CD4-positive, alpha-beta T cell (primary cell): Measurements from ENCODE around the gene TRIM44. TPM values are rescaled to one million over a fixed set of nuclear protein-coding genes. Genes with fewer than 3 reads are reported as not detected.

ENCODE experiments used
- ATAC-seq: fragments of 200-7000 bp; cut with Tn5 transposase; one replicate; pipeline ENCODE4 v1.10.0; 2022; ENCODE audit warnings: mild to moderate bottlenecking; ENCODE audit not compliant: poor library complexity
- CTCF ChIA-PET: fragments of 350-600 bp; sonication (Branson Sonifier 250); formaldehyde crosslinking; loops from one replicate; lab custom pipeline; 2021; ENCODE audit warnings: antibody characterized with exemption, inconsistent platforms; lab: Charles Lee
- POLR2A ChIA-PET: fragments of 350-600 bp; sonication (Branson Sonifier 250); formaldehyde crosslinking; loops from one replicate; lab custom pipeline; 2021; ENCODE audit warnings: antibody characterized with exemption, inconsistent platforms; lab: Charles Lee
- DNase-seq, 14 experiments: peaks; one replicate each; pipeline ENCODE4 v3.0.0-alpha.2; 2013 to 2020; ENCODE audit warnings: mixed read lengths in 2 of 14
- H3K27ac ChIP-seq, 2 donors: one replicate each; pipeline versions ENCODE4 v1.5.1 to v1.7.0; 2013; ENCODE audit warnings: low read length in 2 of 2, low read depth in 1 of 2, mild to moderate bottlenecking in 1 of 2
- H3K27me3 ChIP-seq, 2 experiments: 1 replicate in 1 of 2; 2 replicates in 1 of 2; pipeline versions ENCODE4 v1.6.1 to v1.7.0; 2013; ENCODE audit warnings: low read length in 2 of 2, control low read depth in 1 of 2, mild to moderate bottlenecking in 1 of 2, moderate library complexity in 1 of 2; ENCODE audit not compliant: insufficient read depth in 2 of 2, control insufficient read depth in 1 of 2
- H3K36me3 ChIP-seq: one replicate; pipeline ENCODE4 v1.6.1; 2013; ENCODE audit warnings: low read length, control low read depth; ENCODE audit not compliant: insufficient read depth
- H3K4me1 ChIP-seq: one replicate; pipeline ENCODE4 v1.6.1; 2013; ENCODE audit warnings: low read length, control low read depth; ENCODE audit not compliant: insufficient read depth
- H3K4me3 ChIP-seq: one replicate; pipeline ENCODE4 v1.5.1; 2013; ENCODE audit warnings: mild to moderate bottlenecking, low read length, moderate library complexity
- H3K9me3 ChIP-seq, 2 experiments: 1 replicate in 1 of 2; 2 replicates in 1 of 2; pipeline versions ENCODE4 v1.6.1 to v1.7.0; 2013; ENCODE audit warnings: low read length in 2 of 2, mild to moderate bottlenecking in 2 of 2, control low read depth in 1 of 2, moderate library complexity in 1 of 2; ENCODE audit not compliant: control insufficient read depth in 1 of 2, insufficient read depth in 1 of 2
- H3K27ac Mint-ChIP-seq: one replicate; pipeline ENCODE4 v1.8.0; 2020; ENCODE audit warnings: mixed read lengths
- H3K27me3 Mint-ChIP-seq: one replicate; pipeline ENCODE4 v1.8.0; 2021; ENCODE audit warnings: mixed read lengths
- H3K36me3 Mint-ChIP-seq: one replicate; pipeline ENCODE4 v1.8.0; 2021; ENCODE audit warnings: low read depth, mixed read lengths
- H3K4me1 Mint-ChIP-seq: one replicate; pipeline ENCODE4 v1.8.0; 2021; ENCODE audit warnings: low read depth, mixed read lengths
- H3K4me3 Mint-ChIP-seq: one replicate; pipeline ENCODE4 v1.8.0; 2020; ENCODE audit warnings: mild to moderate bottlenecking, mixed read lengths
- H3K9me3 Mint-ChIP-seq: one replicate; pipeline ENCODE4 v1.8.0; 2020; ENCODE audit warnings: mixed read lengths
- intact Hi-C, 2 experiments: fragments of 100-400 bp; cut with DNase I in 1 of 2; cut with micrococcal nuclease in 1 of 2; formaldehyde crosslinking; loops; one replicate each; pipeline versions ENCODE4 v1.15.1 to v1.9.0; 2023 to 2025; cut with DNase I, micrococcal nuclease
- total RNA-seq, 174 experiments: library from RNA in 2 of 174; stranded (reverse) in 2 of 174; gene quantifications; one replicate each; pipeline ENCODE4 v1.2.3 and lab custom pipeline; 2021 to 2026
- TF ChIP-seq, protein P1 (sequence below): fragments of 200-600 bp; IDR thresholded peaks from one replicate; pipeline ENCODE4 v1.8.0; 2022; ENCODE audit warnings: antibody characterized with exemption, mild to moderate bottlenecking

Gene TRIM44
- total RNA-seq, 2 experiments from 2014 or later: 32.1 to 36.7 TPM

DNA sequence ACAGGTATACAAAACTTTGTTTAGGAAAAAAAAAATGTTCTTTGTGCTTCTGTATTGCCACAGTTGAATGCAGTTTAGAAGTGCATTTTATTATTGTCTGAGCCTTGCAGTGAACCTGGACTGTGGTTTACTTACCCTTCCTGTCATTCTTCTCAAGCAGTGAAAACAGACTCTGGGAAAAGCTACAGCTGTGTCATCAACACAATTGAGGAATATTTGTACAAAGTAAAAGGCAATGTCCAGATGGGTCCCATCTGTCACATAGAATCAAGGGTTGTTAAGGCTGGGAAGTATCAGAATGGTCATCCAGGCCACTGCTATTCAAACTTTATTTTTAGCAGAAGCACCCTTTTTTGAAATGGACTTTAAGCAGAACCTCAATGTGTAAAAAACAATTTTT, 73.3 kb downstream of the TRIM44 start:
- Histone ChIP-seq H3K4me3 (no peak overlapping the region), H3K4me1 (no peaks in the 10 kb centered on the region), H3K9me3 (peaks cover 0 to 3% of the 10 kb centered on the region in 2 experiments), H3K27me3 (no peaks in the 10 kb centered on the region), H3K36me3 (peaks cover 25% of the 10 kb centered on the region), H3K27ac (no peak overlapping the region)
- H3K27ac Mint-ChIP-seq: peak overlapping the region; percentile 2
- POLR2A ChIA-PET: no interaction called here
- no peak for DNase-seq
- intact Hi-C loops: no loop called here
- CTCF ChIA-PET: no interaction called here
- no peaks in the 10 kb centered on the region for H3K9me3 Mint-ChIP-seq
- no peak for ATAC-seq
- peaks cover 90% of the 10 kb centered on the region for H3K36me3 Mint-ChIP-seq
- TF ChIP-seq, protein P1, sequence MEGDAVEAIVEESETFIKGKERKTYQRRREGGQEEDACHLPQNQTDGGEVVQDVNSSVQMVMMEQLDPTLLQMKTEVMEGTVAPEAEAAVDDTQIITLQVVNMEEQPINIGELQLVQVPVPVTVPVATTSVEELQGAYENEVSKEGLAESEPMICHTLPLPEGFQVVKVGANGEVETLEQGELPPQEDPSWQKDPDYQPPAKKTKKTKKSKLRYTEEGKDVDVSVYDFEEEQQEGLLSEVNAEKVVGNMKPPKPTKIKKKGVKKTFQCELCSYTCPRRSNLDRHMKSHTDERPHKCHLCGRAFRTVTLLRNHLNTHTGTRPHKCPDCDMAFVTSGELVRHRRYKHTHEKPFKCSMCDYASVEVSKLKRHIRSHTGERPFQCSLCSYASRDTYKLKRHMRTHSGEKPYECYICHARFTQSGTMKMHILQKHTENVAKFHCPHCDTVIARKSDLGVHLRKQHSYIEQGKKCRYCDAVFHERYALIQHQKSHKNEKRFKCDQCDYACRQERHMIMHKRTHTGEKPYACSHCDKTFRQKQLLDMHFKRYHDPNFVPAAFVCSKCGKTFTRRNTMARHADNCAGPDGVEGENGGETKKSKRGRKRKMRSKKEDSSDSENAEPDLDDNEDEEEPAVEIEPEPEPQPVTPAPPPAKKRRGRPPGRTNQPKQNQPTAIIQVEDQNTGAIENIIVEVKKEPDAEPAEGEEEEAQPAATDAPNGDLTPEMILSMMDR: no peak
- H3K27me3 Mint-ChIP-seq: no peaks in the 10 kb centered on the region
- peaks cover 63% of the 10 kb centered on the region for H3K4me1 Mint-ChIP-seq
- no peak overlapping the region for H3K4me3 Mint-ChIP-seq

DNA sequence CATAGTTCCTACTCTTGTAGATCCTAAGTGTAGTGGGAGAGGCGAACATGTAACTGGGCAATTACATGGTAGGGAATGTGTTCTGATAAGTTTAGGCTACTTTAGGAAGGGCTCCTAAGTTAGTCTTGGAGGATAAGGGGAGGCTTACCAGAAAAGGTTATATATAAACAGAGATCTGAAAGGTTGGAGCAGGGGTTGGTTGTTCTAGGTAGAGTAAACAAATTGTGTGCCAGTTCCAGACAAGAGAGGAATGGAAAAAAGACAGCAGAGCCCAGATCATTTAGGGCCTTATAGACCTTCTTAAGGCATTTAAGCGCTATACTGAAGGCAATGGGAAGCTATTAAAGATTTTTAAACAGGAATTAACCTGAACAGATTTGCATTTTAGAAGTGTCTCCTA, 74.4 kb downstream of the TRIM44 start:
- Histone ChIP-seq H3K4me1 (no peaks in the 10 kb centered on the region), H3K27me3 (no peaks in the 10 kb centered on the region), H3K36me3 (peaks cover 25% of the 10 kb centered on the region), H3K27ac (no peak overlapping the region), H3K9me3 (no peaks in the 10 kb centered on the region), H3K4me3 (no peak overlapping the region)
- peaks cover 69% of the 10 kb centered on the region for H3K4me1 Mint-ChIP-seq
- ATAC-seq (no peak), DNase-seq (no peak)
- TF ChIP-seq, protein P1: no peak
- CTCF ChIA-PET: no interaction called here
- POLR2A ChIA-PET: no interaction called here
- no peak overlapping the region for H3K27ac Mint-ChIP-seq
- H3K9me3 Mint-ChIP-seq: no peaks in the 10 kb centered on the region
- H3K27me3 Mint-ChIP-seq: no peaks in the 10 kb centered on the region
- H3K36me3 Mint-ChIP-seq: peaks cover 85% of the 10 kb centered on the region
- no peak overlapping the region for H3K4me3 Mint-ChIP-seq
- intact Hi-C loops: no loop called here

DNA sequence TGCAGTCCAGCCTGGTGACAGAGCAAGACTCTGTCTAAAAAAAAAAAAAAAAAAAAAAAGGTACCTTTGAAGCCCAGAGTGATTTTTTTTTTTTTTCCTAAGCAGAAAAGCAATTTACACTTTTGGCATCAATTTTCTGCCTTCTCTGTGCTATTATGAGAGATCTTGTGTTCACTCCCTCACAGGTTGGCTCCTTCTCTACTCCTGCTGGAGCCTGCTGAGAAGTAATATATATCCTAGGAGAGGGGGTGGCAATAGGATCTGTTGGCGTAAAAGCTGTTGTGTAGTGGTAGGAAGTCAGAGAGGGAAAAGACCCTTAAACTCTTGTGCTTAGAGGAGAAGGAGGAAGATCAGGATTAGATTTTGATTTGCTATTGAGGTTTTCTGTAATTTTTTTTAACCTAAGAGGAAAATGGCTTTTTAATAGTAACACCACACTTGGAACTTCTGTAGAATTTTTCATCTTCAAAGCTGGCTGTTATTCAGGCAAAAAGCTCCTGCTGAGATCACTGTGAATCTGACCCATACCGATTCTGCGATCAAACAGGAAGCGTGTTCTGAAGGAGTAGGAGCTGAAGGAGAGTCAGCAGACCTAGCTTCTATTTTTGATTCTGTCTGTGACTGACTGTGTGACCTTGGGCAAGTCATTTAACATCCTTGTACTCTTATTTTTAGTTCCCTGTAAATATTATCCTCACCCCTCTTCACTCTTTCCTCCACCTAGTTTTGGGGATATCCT, 77.7 kb downstream of the TRIM44 start:
- intact Hi-C loops: no loop called here
- CTCF ChIA-PET: no interaction called here
- Histone ChIP-seq H3K4me3 (no peak overlapping the region), H3K27me3 (no peaks in the 10 kb centered on the region), H3K4me1 (no peaks in the 10 kb centered on the region), H3K9me3 (no peaks in the 10 kb centered on the region), H3K36me3 (peaks cover 18% of the 10 kb centered on the region), H3K27ac (no peak overlapping the region)
- Mint-ChIP-seq H3K36me3 (peaks cover 79% of the 10 kb centered on the region), H3K27ac (peak overlapping the region; percentile 34), H3K4me3 (no peak overlapping the region), H3K9me3 (no peaks in the 10 kb centered on the region), H3K27me3 (no peaks in the 10 kb centered on the region), H3K4me1 (peaks cover 54% of the 10 kb centered on the region)
- TF ChIP-seq, protein P1: no peak
- POLR2A ChIA-PET: no interaction called here
- ATAC-seq (no peak), DNase-seq (no peak)
